Ishikawa (cell line): Measurements from ENCODE around the gene FGF8.

Experiments
- CEBPB ChIP-seq: IDR thresholded peaks from 2 replicates; pipeline ENCODE4 v1.6.1; 2012
- CREB1 ChIP-seq: IDR thresholded peaks from 2 replicates; pipeline ENCODE4 v1.6.1; 2012; ENCODE audit warnings: low read depth
- EGR1 ChIP-seq: IDR thresholded peaks from 2 replicates; pipeline ENCODE4 v1.6.1; 2012
- EP300 ChIP-seq: IDR thresholded peaks from 2 replicates; pipeline ENCODE4 v1.6.1; 2012; ENCODE audit warnings: borderline replicate concordance
- FOXM1 ChIP-seq: IDR thresholded peaks from 2 replicates; pipeline ENCODE4 v1.6.1; 2012; ENCODE audit warnings: low read depth, borderline replicate concordance
- NFIC ChIP-seq: IDR thresholded peaks from 2 replicates; pipeline ENCODE4 v1.6.1; 2012
- RAD21 ChIP-seq: IDR thresholded peaks from 2 replicates; pipeline ENCODE4 v1.6.1; 2012; ENCODE audit warnings: low read depth
- TAF1 ChIP-seq: IDR thresholded peaks from 2 replicates; pipeline ENCODE4 v1.6.1; 2012; ENCODE audit warnings: low read depth, mild to moderate bottlenecking
- TCF12 ChIP-seq: IDR thresholded peaks from 2 replicates; pipeline ENCODE4 v1.6.1; 2012; ENCODE audit warnings: low read depth
- TEAD4 ChIP-seq: IDR thresholded peaks from 2 replicates; pipeline ENCODE4 v1.6.1; 2012
- USF1 ChIP-seq: IDR thresholded peaks from 2 replicates; pipeline ENCODE4 v1.6.1; 2012
- YY1 ChIP-seq: IDR thresholded peaks from 2 replicates; pipeline ENCODE4 v1.6.1; 2012; ENCODE audit warnings: low read depth
- ZBTB7A ChIP-seq: IDR thresholded peaks from 2 replicates; pipeline ENCODE4 v1.6.1; 2012; ENCODE audit warnings: low read depth
- TF ChIP-seq, protein P1 (sequence below): IDR thresholded peaks from 2 replicates; pipeline ENCODE4 v1.6.1; 2012; ENCODE audit warnings: low read depth, mild to moderate bottlenecking
- TF ChIP-seq, protein P2 (sequence below): IDR thresholded peaks from 2 replicates; pipeline ENCODE4 v1.6.1; 2012

The FGF8 gene

GRCh38 chr10:101778151-101778780 is 2.4 kb upstream of the FGF8 start:
- TF ChIP-seq CREB1, result no peak
- no peak for TF ChIP-seq TAF1
- TF ChIP-seq TCF12, result no peak
- no peak for TF ChIP-seq YY1
- no peak for TF ChIP-seq FOXM1
- TF ChIP-seq EGR1, result no peak
- TF ChIP-seq, protein P1, sequence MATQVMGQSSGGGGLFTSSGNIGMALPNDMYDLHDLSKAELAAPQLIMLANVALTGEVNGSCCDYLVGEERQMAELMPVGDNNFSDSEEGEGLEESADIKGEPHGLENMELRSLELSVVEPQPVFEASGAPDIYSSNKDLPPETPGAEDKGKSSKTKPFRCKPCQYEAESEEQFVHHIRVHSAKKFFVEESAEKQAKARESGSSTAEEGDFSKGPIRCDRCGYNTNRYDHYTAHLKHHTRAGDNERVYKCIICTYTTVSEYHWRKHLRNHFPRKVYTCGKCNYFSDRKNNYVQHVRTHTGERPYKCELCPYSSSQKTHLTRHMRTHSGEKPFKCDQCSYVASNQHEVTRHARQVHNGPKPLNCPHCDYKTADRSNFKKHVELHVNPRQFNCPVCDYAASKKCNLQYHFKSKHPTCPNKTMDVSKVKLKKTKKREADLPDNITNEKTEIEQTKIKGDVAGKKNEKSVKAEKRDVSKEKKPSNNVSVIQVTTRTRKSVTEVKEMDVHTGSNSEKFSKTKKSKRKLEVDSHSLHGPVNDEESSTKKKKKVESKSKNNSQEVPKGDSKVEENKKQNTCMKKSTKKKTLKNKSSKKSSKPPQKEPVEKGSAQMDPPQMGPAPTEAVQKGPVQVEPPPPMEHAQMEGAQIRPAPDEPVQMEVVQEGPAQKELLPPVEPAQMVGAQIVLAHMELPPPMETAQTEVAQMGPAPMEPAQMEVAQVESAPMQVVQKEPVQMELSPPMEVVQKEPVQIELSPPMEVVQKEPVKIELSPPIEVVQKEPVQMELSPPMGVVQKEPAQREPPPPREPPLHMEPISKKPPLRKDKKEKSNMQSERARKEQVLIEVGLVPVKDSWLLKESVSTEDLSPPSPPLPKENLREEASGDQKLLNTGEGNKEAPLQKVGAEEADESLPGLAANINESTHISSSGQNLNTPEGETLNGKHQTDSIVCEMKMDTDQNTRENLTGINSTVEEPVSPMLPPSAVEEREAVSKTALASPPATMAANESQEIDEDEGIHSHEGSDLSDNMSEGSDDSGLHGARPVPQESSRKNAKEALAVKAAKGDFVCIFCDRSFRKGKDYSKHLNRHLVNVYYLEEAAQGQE, result no peak
- no peak for TF ChIP-seq CEBPB
- TF ChIP-seq RAD21, result no peak
- TF ChIP-seq EP300, result no peak
- no peak for TF ChIP-seq TEAD4
- TF ChIP-seq USF1, result no peak
- TF ChIP-seq, protein P2, sequence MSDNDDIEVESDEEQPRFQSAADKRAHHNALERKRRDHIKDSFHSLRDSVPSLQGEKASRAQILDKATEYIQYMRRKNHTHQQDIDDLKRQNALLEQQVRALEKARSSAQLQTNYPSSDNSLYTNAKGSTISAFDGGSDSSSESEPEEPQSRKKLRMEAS, result no peak
- TF ChIP-seq NFIC, result no peak

DNA sequence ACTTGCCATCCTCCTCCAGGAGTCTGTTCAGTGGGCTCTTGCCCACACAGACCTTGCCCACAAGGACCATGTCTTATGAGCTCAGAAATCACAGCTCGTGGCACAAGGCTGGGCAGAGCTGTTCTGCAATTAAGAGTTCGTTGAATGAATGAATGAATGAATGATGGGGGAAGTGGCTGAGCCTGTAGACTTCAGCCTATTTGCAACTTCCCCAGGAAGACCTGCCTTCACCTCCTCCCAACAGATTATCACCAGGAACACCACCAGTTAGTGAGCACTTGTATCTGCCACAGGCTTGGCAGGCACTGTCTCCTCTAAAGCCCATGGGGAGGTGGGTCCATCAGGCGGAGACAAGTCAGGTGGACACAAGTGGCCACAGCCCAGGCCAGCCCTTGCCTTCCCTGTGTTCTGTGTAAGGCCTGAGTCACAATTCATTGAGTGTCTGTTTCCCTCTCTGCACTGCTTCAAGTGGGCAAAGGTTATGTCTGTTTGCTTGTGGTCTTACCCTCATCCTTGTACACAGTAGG is 1.8 kb upstream of the FGF8 start:
- TF ChIP-seq FOXM1 (no peak), TAF1 (no peak), ZBTB7A (no peak)
- TF ChIP-seq, protein P2, result no peak

GRCh38 chr10:101776161-101776817 is 375 bp upstream of the FGF8 start:
- TF ChIP-seq TEAD4, result no peak
- TF ChIP-seq CREB1, result no peak
- no peak for TF ChIP-seq EP300

DNA sequence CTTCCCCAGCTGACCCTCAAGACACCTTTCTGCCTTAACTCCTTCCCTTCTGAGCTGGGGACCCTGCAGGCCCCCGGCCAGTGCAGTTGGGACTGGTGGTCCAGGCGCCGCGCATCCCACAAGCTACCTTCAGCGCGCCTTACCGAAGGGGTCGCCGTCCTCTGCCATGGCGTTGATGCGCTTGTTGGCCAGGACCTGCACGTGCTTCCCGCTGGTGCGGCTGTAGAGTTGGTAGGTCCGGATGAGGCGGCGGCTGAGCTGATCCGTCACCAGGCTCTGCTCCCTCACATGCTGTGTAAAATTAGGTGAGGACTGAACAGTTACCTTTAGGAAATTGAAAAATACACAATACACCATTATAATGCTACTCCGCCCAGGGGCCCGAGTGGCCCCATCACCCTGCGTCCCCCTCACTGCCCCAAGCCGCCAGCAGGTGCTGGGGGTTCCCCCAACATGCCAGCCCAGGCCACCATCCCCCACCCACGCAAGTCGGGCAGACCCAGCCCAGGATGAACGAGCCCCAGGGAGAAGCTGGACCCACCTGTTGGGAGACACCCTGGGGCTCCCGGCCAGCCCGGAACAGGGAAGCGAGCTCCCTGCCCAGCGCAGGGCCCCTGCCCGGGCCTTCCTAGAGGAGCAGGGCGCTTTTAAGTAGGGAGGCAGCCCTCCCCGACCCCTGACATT is 1.2 kb downstream of the FGF8 start:
- TF ChIP-seq USF1, result no peak
- TF ChIP-seq TAF1, result no peak
- no peak for TF ChIP-seq YY1
- TF ChIP-seq RAD21, result no peak
- TF ChIP-seq ZBTB7A, result no peak
- TF ChIP-seq, protein P2, result no peak
- no peak for TF ChIP-seq FOXM1
- no peak for TF ChIP-seq TEAD4
- no peak for TF ChIP-seq EGR1
- no peak for TF ChIP-seq CEBPB
- TF ChIP-seq EP300, result no peak
- no peak for TF ChIP-seq NFIC
- TF ChIP-seq, protein P1, result no peak
- TF ChIP-seq TCF12, result no peak
- no peak for TF ChIP-seq CREB1

GRCh38 chr10:101773923-101774588 is 1.9 kb downstream of the FGF8 start:
- TF ChIP-seq YY1, result no peak
- no peak for TF ChIP-seq NFIC
- TF ChIP-seq USF1, result no peak
- TF ChIP-seq ZBTB7A, result no peak
- TF ChIP-seq, protein P2, result no peak
- TF ChIP-seq RAD21, result no peak
- no peak for TF ChIP-seq TEAD4
